HG03571 (cell line): Measurements from ENCODE around the gene ZBED1.
"Not testable (repeated sequence)": the region's sequence is repeated elsewhere in the genome, so short reads cannot be mapped to it uniquely, and the experiment has no call there.

Source experiments
- ATAC-seq: cut with Tn5 transposase; IDR thresholded peaks from one replicate; pipeline ENCODE4 v1.9.1; 2021; ENCODE audit not compliant: unreplicated experiment

ZBED1 gene

DNA sequence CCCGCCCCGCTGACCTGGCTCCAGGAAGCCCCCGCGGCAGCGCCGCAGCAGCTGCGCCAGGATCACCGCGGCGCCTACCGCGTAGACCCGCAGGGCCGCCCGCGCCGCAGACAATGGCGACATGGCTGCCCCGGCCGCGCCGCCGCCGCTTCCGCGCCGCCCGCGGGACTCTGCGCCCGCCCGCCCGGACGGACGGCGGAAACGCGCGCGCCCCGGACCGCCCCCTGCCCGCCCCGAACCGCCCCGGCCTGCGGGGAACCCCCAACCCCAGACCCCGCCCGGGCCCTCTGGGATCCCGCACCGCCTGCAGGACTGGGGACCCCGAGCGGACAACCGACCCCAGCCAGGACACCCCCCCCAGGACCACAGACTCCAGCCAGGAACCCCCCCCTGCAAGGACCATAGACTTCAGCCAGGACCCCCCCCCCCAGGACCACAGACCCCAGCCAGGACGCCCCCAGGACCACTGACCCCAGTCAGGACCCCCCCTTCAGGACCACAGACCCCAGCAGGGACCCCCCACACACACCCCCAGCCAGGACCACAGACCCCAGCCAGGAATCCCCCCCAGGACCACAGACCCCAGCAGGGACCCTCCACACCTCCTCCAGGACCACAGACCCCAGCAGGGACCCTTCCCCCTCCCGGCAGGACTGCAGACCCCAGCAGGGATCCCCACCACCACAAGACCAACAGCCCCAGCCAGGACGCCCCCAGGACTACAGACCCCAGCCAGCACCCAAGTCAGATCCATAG is at the start of gene ZBED1, which contains the start of gene DHRSX:
Gene ZBED1 (minus strand): TSS at position 174 of the 756 bp plus-strand sequence. CDS start 10,257 bp downstream, outside the sequence.
Gene DHRSX (minus strand): TSS at position 174 of the 756 bp plus-strand sequence. CDS start 51 bp downstream, at position 123.
- peak; percentile 63 for ATAC-seq

DNA sequence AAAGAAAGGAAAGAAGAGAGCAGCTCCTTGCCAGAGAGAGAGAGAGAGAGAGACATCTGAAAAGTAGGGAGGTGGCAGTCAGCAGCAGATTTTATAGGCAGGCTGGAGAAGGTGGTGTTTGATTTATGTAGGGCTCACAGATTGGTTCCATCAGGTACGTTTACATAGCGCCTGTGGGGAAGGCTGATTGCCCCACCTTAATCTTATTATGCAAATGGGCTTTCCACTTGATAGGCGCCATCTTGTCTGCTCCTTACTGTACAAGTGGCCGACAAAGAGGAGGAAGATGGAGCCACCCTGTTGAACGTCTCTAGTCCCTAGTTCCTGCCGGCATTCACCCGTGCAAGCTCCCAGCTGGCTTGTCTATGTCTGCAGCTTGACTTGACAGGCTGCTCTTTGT is 49.1 kb upstream of the ZBED1 start:
- no peak for ATAC-seq

DNA sequence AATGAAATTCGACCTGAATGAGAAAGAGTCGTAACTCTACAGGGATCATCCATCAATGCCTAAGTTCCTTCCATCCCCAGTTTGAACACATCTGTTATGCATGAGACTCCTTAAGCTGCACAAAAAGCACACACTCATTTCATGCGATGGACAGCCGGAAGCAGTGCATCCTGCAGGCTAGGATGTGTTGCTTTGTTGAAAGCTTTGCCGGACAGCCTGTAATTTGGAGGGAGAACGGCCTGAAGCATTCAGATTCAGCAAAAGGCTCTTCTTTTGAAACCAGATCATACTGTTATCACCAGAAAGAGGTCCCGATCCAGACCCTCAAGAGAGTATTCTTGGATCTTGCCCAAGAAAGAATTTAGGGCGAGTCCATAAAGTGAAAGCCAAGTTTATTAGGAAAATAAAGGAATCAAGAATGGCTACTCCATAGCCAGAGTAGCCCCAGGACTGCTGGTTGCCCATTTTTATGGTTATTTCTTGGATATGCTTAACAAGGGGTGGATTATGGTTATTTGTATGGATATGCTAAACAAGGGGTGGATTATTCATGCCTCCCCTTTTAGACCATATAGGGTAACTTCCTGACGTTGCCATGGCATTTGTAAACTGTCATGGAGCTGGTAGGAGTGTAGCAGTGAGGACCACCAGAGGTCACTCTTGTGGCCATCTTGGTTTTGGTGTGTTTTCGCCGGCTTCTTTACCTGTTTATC is 48.1 kb upstream of the ZBED1 start:
- ATAC-seq, result no peak

DNA sequence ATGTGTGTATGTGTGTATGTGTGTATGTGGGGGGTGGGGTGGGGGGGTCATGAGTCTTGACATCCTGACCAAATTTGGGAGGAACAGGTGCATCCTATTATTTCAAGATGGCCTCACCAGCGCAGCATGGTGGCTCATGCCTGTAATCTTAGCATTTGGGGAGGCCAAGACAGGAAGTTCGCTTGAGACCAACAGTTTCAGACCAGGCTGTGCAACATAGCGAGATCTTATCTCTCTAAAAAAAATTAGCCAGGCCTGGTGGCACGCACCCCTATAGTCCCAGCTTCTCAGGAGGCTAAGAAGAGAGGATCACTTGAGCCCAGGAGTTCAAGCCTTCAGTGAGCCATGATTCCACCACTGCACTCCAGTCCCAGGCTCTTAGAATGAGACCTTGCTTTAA is 47.0 kb upstream of the ZBED1 start:
- no peak for ATAC-seq

DNA sequence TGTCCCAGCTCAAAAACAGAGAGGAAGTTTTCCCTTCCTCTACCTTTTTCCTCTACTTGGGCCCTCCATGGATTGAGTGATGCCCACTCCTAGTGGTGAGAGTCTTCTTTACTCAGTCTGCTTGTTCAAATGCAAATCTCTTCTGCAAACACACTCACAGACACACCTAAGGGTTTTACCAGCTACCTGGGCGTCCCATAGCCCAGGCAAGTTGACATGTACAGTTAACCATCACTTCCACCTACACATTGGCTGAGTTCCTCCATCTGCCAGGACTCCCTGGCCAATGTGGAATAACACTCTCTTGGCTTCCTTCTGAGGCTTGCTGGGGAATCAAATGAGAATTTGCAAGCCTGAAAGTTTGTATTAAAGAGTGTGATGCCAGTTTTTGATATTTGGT is 45.7 kb upstream of the ZBED1 start:
- ATAC-seq, result no peak

DNA sequence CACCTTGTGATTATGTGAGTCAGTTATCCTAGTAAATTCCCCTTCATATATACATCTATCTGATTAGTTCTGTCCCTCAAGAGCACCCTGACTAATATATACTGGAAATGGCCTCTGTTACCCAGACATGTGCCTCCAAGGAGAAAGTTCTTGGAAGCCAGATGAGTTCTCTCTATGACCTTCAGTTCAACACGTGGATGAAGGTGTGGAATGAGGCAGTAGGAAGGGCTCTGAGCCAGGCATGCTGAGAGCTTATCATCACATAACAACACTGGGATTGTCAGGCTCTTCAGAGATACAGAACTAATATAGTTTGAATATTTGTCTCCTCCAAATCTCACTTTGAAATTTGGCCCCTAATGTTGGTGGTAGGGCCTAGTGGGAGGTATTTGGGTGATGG is 44.4 kb upstream of the ZBED1 start:
- ATAC-seq, result no peak

DNA sequence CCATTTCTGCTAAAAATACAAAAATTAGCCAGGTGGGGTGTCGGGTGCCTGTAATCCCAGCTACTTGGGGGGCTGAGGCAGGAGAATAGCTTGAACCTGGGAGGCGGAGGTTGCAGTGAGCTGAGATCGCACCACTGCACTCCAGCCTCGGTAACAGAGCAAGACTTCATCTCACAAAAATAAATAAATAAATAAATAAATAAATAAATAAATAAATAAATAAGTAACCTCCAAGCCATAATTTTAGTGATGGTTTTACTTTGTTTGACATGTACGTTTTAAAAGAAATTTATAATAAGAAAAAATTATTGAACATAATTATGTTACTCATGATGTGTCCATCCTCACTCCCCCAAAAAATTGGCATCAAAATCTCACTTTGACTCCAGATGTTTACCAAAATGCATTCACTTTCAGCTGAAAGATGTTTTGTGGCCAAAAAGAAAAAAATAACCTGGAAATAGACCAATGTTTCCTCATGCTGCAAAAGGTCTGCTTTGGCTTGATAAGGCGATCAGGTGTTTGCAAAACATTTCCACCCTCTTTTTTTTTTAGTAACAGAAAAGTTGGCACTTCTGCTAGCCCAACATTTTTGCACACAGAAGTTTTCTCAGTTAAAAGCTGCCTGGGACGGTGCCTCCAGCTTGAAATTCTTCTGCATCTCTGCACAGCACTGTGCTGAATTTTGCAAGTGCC is 42.2 kb upstream of the ZBED1 start:
- ATAC-seq, result no peak

DNA sequence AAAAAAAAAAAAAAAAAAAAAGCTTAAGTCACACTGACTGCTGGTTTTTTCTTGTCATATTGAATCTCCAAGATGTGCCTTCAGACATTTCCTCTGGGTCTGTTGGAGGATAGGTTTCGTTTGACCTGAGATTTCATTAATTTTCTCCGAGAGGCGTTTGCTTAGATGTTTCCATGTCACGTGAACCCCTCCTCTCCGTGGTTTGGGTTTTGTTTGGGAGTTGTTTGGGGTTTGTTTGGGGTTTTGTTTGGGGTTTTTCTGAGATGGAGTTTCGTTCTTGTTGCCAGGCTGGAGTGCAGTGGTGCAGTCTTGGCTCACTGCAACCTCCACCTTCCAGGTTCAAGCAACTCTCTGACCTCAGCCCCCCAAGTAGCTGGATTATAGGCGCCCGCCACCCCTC is 40.8 kb upstream of the ZBED1 start:
- no peak for ATAC-seq

DNA sequence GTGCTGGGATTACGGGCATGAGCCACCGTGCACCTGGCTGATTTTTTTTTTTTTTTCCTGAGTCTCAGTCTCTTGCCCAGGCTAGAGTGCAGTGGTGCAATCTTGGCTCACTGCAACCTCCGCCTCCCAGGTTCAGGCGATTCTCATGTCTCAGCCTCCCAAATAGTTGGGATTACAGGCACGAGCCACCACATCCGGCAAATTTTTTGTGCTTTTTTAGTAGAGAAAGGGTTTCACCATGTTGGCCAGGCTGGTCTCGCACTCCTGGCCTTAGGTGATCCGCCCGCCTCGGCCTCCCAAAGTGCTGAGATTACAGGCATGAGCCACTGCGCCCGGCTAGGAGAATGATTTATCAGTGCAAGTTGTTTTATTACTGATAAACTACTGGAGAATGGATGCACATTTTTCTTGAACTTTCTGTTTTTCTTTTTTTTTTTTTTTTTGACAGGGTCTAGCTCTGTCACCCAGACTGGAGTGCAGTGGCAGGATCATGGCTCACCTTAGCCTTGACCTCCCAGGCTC is 39.7 kb upstream of the ZBED1 start:
- ATAC-seq, result no peak

DNA sequence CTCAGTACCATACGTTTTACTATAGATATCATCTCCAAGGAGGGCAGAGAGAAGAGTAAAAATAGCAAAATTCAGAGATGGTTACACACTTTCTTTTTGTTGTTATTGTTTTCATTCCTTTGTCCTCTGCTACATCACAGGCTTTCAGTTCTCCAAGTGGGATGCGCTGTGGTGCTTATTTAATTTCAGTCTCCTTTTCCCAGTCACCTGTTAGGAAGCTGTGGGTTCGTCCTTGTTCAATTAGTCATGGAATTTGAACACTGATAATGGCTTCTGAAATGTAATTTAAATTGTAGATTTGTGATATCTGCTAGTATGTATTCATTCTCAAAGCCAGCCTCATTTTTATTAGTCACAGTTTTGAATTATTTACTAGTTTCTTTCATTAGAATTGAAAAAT is 38.8 kb upstream of the ZBED1 start:
- no peak for ATAC-seq

DNA sequence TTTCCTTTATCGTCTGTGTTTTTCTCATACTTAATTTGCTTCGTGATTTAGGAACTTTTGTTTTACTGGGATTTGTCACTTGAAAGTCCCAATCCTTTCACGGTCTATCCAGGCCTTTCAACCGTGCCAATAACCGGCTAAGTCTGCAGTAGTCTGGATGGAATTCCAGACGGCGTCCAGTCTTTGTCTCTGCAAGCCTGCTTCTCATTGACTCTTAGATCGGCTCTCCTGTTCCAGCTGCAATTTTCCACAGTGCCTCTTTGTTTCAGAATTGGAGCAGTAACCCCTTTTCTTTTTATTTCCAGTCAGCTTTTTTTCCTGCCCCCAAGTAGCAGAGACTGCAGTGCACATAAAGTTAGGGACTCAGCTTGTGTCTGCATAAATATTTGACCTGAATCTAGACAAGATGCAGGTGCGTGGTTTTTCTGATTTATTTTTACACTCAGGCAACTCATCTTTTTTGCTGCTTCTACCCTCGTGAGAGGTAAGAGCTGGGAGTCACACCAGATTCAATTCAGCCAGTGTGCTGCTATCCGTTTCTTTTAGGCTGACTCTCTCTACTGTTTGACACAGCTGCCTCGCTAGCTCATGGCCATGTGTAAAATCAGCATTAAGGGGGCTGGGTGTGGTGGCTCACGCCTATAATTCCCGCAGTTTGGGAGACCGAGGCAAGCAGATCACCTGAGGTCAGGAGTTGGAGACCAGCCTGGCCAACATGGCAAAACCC is 37.4 kb upstream of the ZBED1 start:
- no peak for ATAC-seq

DNA sequence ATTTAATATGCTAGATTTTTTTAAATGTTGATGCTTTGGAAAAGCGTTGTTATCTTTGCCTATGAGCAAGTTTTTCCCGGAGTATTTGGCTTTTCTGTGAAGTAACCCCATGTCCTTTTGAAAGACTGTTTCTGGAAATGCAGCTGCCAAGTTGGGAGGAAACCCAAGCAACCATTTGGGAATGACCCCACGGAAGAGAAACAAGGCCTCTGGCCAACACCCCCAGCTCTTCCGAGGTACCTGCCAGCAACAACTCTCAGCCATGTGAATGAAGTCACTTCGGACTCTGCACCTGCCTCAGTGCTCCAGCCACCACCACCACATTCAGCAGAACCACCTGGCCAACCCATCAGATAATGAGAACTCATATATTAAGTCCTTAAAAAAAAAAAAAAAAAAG is 36.2 kb upstream of the ZBED1 start:
- ATAC-seq, result no peak

DNA sequence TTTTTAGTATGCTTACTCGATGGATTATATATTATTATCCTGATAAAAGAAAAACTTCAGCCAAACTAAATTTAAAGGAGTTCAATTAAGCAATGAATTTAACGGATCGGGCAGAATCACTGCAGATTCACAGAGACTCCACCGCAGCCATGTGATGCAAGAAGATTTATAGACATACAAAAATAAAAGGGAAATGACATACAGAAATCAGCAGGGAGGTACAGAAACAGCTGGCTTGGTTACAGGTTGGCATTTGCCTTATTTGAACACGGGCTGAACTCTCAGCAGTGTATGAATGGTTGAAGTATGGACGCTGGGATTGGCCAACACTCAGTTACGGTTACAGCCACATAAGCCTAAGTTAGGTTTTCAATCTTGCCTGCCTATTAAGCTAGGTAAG is 35.4 kb upstream of the ZBED1 start:
- no peak for ATAC-seq

DNA sequence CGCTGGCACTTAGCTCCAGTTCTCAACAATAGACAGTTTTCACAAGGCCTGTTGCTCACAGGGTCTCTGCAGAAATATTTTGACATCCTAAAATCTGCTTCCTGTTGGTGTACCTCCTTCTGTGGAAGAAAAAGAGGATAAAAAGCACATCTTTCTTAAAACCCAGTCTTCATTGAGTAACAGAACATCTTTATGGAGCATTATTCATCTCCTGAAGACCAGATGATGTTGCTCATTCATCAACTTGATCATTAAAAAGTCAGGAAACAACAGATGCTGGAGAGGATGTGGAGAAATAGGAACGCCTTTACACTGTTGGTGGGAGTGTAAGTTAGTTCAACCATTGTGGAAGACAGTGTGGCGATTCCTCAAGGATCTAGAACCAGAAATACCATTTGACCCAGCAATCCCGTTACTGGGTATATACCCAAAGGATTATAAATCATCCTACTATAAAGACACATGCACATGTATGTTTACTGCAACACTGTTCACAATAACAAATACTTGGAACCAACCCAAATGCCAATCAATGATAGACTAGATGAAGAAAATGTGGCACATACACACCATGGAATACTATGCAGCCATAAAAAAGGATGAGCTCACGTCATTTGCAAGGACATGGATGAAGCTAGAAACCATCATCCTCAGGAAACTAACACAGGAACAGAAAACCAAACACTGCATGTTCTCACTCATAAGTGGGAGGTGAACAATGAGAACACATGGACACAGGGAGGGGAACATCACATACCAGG is 33.7 kb upstream of the ZBED1 start:
- ATAC-seq, result not testable (repeated sequence)

DNA sequence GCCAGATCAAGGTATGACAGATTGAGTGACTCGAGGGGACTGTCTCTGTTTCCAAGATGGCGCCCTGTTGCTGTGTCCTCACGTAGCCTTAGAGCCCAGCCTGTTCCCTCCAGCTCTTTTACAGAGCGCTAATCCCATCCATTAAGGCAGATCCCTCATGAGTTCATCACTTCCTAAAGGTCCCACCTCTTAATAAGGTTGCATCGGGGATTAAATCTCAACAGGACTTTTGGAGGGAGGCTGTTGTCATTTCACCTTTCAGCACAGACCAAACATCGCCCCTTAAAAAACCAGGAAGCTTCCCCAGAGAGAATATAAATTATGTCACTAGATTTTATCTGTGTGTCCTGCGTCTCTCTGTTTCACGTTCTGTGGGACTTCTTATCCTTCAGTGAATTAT is 32.6 kb upstream of the ZBED1 start:
- ATAC-seq, result no peak

DNA sequence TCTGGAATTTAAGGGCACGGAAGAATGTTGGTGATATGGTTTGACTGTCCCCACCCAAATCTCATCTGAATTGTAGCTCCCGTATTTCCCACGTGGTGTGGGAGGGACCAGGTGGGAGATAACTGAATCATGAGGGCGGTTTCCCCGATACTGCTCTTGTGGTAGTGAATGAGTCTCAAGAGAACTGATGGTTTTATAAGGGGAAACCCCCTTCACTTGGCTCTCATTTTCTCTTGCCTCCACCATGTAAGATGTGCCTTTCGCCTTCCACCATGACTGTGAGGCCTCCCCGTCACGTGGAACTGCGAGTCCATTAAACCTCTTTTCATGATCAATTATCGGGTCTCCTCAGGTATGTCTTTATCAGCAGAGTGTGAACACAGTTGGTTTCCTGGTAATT is 25.6 kb upstream of the ZBED1 start:
- no peak for ATAC-seq

DNA sequence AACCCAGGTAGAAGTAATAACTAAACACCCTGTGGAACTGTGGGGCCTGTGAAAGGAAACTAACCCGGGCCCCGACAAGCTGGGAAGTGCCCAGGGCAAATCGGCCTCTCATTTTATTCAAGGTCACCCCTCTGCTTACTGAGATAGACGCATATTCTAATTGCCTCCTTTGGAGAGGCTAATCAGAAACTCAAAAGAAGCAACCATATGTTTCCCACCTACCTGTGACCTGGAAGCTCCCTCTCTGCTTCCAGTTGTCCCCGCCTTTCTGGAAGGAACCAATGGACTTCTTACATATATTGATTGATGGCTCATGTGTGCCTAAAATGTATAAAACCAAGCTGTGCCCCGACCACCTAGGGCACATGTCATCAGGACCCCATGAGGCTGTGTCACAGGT is 23.1 kb upstream of the ZBED1 start:
- ATAC-seq, result no peak

DNA sequence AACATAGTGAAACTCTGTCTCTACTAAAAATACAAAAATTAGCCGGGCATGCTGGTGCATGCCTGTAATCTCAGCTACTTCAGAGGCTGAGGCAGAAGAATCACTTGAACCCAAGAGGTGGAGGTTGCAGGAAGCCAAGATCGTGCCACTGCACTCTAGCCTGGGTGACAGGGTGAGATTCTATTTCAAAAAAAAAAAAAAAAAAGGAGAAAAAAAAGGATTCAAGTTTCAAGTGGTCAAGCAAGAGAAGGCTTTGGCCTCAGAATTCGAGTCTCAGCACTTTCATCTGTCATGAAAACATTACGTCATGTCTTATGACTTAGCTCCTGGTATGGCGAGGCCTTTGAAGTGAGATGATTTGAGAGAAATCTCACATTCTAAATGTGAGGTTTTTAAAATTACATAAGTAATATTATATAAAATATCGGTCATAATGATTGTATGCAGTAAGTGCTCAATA is 21.2 kb upstream of the ZBED1 start:
- ATAC-seq, result peak; percentile 14

DNA sequence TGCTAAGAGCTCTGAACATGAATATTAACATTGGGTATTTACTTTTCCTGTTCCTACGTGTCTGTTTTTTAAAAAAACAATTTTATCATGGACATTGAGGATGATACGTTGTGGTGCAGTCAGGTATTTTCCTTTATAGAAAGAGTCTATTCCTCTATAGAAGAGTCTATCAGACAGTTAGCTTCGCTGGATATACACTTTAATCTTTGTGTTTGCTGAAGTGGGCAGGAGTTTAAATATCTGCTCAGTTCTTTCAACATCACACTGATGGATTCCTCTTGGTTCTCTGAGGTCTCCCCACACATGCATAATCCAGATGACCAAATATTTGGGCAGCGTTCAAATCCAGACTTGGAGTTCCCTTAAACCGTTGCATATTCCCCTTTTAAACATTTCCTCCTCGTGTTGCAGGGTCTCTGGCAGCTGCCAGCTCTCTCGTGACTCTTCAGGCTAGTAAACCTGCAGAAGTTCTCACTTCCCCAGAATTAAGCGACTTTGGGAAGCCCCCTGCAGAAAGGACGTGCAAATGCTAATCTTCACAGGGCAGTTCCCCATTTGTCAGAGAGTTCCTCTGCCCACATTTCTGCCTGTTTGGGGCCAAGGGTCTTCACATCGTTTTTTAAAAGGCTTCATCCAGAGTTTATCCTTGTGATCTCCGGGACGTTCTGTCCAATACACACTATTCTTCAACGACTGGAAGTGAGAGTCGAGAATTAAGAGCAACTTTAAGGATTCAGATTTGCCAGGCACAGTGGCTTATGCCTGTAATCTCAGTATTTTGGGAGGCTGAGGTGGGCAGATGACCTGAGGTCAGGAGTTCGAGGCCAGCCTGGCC is 20.5 kb upstream of the ZBED1 start:
- peak; percentile 81 for ATAC-seq
